Sigmoid colon (tissue), 7 donors: ENCODE measurements around the gene LONP1. TPM values are rescaled to one million over a fixed set of nuclear protein-coding genes. Genes with fewer than 3 reads are reported as not detected.
"Not testable (repeated sequence)": the region's sequence is repeated elsewhere in the genome, so short reads cannot be mapped to it uniquely, and the experiment has no call there.

Experiments used
- DNase-seq: peaks from one replicate; pipeline ENCODE4 v3.0.0-alpha.2; 2019
- H3K27ac ChIP-seq, 4 donors: fragments of 200-600 bp; sonication (generic); one replicate each; pipeline ENCODE4 v1.5.1; 2016 to 2019; ENCODE audit warnings: mild to moderate bottlenecking in 1 of 4
- H3K27me3 ChIP-seq, 3 donors: fragments of 200-600 bp; sonication (generic); one replicate each; pipeline ENCODE4 v1.5.1; 2019; ENCODE audit warnings: mild to moderate bottlenecking in 1 of 3
- H3K36me3 ChIP-seq, 4 donors: fragments of 200-600 bp; sonication (generic); one replicate each; pipeline ENCODE4 v1.5.1; 2016 to 2019
- H3K4me1 ChIP-seq, 4 donors: fragments of 200-600 bp; sonication (generic); one replicate each; pipeline ENCODE4 v1.5.1; 2017 to 2019
- H3K4me3 ChIP-seq, 4 donors: fragments of 200-600 bp; sonication (generic); one replicate each; pipeline ENCODE4 v1.5.1; 2017 to 2019; ENCODE audit warnings: mild to moderate bottlenecking in 2 of 4, moderate library complexity in 1 of 4
- H3K9me3 ChIP-seq, 4 donors: fragments of 200-600 bp in 3 of 4; sonication (generic) in 3 of 4; one replicate each; pipeline versions ENCODE4 v1.5.1 to v1.6.1; 2013 to 2019
- CTCF ChIP-seq, 4 experiments: fragments of 450-650 bp in 3 of 4; fragments of 200-600 bp in 1 of 4; IDR thresholded peaks; one replicate each; pipeline ENCODE4 v1.5.1; 2016 to 2019; ENCODE audit warnings: antibody characterized with exemption in 4 of 4, mild to moderate bottlenecking in 3 of 4, moderate library complexity in 2 of 4
- EP300 ChIP-seq, 4 donors: sonication (generic); formaldehyde crosslinking; IDR thresholded peaks; one replicate each; pipeline ENCODE4 v1.6.1; 2017; ENCODE audit warnings: antibody characterized with exemption in 4 of 4
- POLR2A ChIP-seq, 2 donors: fragments of 450-650 bp; IDR thresholded peaks; one replicate each; pipeline ENCODE4 v1.6.1; 2016; ENCODE audit warnings: antibody characterized with exemption in 2 of 2, mild to moderate bottlenecking in 2 of 2, moderate library complexity in 2 of 2
- POLR2AphosphoS5 ChIP-seq, 4 donors: sonication (generic); formaldehyde crosslinking; IDR thresholded peaks; one replicate each; pipeline ENCODE4 v1.6.1; 2017; ENCODE audit warnings: antibody characterized with exemption in 4 of 4
- WGBS, 2 donors: extraction: QIAGEN DNeasy Blood & Tissue Kit; methylation state at CpG; one replicate each; pipeline ENCODE4 v1.1.7; 2013; 5-methylcytosine and 5-hydroxymethylcytosine counted together
- intact Hi-C: fragments of 100-400 bp; cut with DNase I; formaldehyde crosslinking; loops from one replicate; pipeline ENCODE4 v1.15.1; 2023
- polyA plus RNA-seq, 3 donors: library from polyadenylated mRNA; stranded (reverse); fragments of 200-250 nt; gene quantifications; one replicate each; pipeline ENCODE4 v1.2.3, GENCODE V29; 2013
- total RNA-seq, 4 donors: library from RNA; depleted of rRNA; stranded (reverse); fragments of >200 nt; gene quantifications; one replicate each; pipeline ENCODE4 v1.1.0, GENCODE V29; 2016
- donor health status: healthy with polysubstance abuse.
- donor health status: Bipolar disorder and iron deficiency.
- donor health status: healthy.

The LONP1 gene
- total and polyA plus RNA-seq, 7 donors: 24.0 to 62.6 (median 31.1) TPM

- WGBS, 2 donors: 66 to 76% methylated on average over 6 of the region's 6 CpGs
- H3K4me3 ChIP-seq: no peak overlapping the region
- intact Hi-C loops: no loop called here
Observed at GRCh38 chr19:5753743-5754142, 33.8 kb upstream of the LONP1 start.

GRCh38 chr19:5751709-5752108 is 31.8 kb upstream of the LONP1 start:
- 63 to 82% methylated on average over 7 of the region's 7 CpGs for WGBS, 2 donors
- Histone ChIP-seq H3K4me3 (no peak overlapping the region), H3K27me3 (peaks cover 0 to 22% (median 0%) of the 10 kb centered on the region in 3 donors), H3K9me3 (no peaks in the 10 kb centered on the region), H3K27ac (no peak overlapping the region), H3K4me1 (no peaks in the 10 kb centered on the region), H3K36me3 (no peaks in the 10 kb centered on the region)
- intact Hi-C loops: no loop called here
- TF ChIP-seq POLR2A (IDR thresholded peaks at IDR 0.05): no peak
- no peak for TF ChIP-seq POLR2AphosphoS5 (IDR thresholded peaks at IDR 0.05)
- TF ChIP-seq EP300 (IDR thresholded peaks at IDR 0.05): no peak
- TF ChIP-seq CTCF (IDR thresholded peaks at IDR 0.05): no peak
- DNase-seq: no peak

More at GRCh38 chr19:5753743-5754142, 33.8 kb upstream of the LONP1 start:
- DNase-seq: no peak
- TF ChIP-seq CTCF (IDR thresholded peaks at IDR 0.05) (no peak), POLR2AphosphoS5 (IDR thresholded peaks at IDR 0.05) (no peak), EP300 (IDR thresholded peaks at IDR 0.05) (no peak), POLR2A (IDR thresholded peaks at IDR 0.05) (no peak)
- H3K4me1 ChIP-seq: no peaks in the 10 kb centered on the region
- no peaks in the 10 kb centered on the region for H3K36me3 ChIP-seq
- no peak overlapping the region for H3K27ac ChIP-seq
- H3K9me3 ChIP-seq: no peaks in the 10 kb centered on the region
- H3K27me3 ChIP-seq: peaks cover 0 to 13% (median 0%) of the 10 kb centered on the region in 3 donors

GRCh38 chr19:5749505-5749904 is 29.6 kb upstream of the LONP1 start:
- intact Hi-C loops: no loop called here
- H3K27ac ChIP-seq: no peak overlapping the region
- H3K9me3 ChIP-seq: no peaks in the 10 kb centered on the region
- no peak for DNase-seq
- H3K4me1 ChIP-seq: no peaks in the 10 kb centered on the region
- no peaks in the 10 kb centered on the region for H3K36me3 ChIP-seq
- peaks cover 0 to 26% (median 0%) of the 10 kb centered on the region in 3 donors for H3K27me3 ChIP-seq
- TF ChIP-seq POLR2A (IDR thresholded peaks at IDR 0.05) (no peak), POLR2AphosphoS5 (IDR thresholded peaks at IDR 0.05) (no peak), EP300 (IDR thresholded peaks at IDR 0.05) (no peak), CTCF (IDR thresholded peaks at IDR 0.05) (no peak)
- no peak overlapping the region for H3K4me3 ChIP-seq
- 86% methylated on average over 5 of the region's 5 CpGs for WGBS, 2 donors

GRCh38 chr19:5748920-5749319 is 29.0 kb upstream of the LONP1 start:
- H3K4me3 ChIP-seq, H3K4me1 ChIP-seq, H3K36me3 ChIP-seq, intact Hi-C loops, H3K9me3 ChIP-seq, H3K27ac ChIP-seq, DNase-seq: not testable (repeated sequence)
- peaks cover 0 to 26% (median 0%) of the 10 kb centered on the region in 3 donors for H3K27me3 ChIP-seq
- 11 to 52% methylated on average over 6 of the region's 6 CpGs for WGBS, 2 donors

- H3K4me1 ChIP-seq, H3K4me3 ChIP-seq, H3K36me3 ChIP-seq, DNase-seq, H3K9me3 ChIP-seq, H3K27ac ChIP-seq, intact Hi-C loops: not testable (repeated sequence)
- H3K27me3 ChIP-seq: peaks cover 0 to 20% (median 0%) of the 10 kb centered on the region in 3 donors
- 78 to 91% methylated on average over 10 of the region's 10 CpGs for WGBS, 2 donors
Observed at GRCh38 chr19:5744999-5745398, 25.1 kb upstream of the LONP1 start.

- no peak for DNase-seq
- Histone ChIP-seq H3K4me3 (no peak overlapping the region), H3K36me3 (no peaks in the 10 kb centered on the region), H3K9me3 (no peaks in the 10 kb centered on the region), H3K4me1 (no peaks in the 10 kb centered on the region), H3K27me3 (peaks cover 0 to 17% (median 0%) of the 10 kb centered on the region in 3 donors), H3K27ac (no peak overlapping the region)
- no peak for TF ChIP-seq EP300 (IDR thresholded peaks at IDR 0.05)
- TF ChIP-seq POLR2A (IDR thresholded peaks at IDR 0.05): no peak
- no peak for TF ChIP-seq POLR2AphosphoS5 (IDR thresholded peaks at IDR 0.05)
- no peak for TF ChIP-seq CTCF (IDR thresholded peaks at IDR 0.05)
- intact Hi-C loops: no loop called here
Observed at GRCh38 chr19:5743630-5744029, 23.7 kb upstream of the LONP1 start.
